ENCODE data around the gene XXYLT1.

- TF ChIP-seq EP300 (IDR thresholded peaks at IDR 0.05), result no peak
- no peak for TF ChIP-seq CTCF (IDR thresholded peaks at IDR 0.05)
Measured at GRCh38 chr3:195247086-195247862, 23.7 kb downstream of the XXYLT1 start.

Data from tibial nerve (tissue), 4 donors.